GM21723 (cell line): ENCODE results near the gene IL16.
"Not testable (repeated sequence)": the region's sequence is repeated elsewhere in the genome, so short reads cannot be mapped to it uniquely, and the experiment has no call there.

ENCODE experiments used
- ATAC-seq: cut with Tn5 transposase; IDR thresholded peaks from one replicate; pipeline ENCODE4 v1.9.1; 2021; ENCODE audit warnings: mild to moderate bottlenecking, moderate library complexity; ENCODE audit not compliant: unreplicated experiment

IL16 gene

GRCh38 chr15:81196576-81197254 lies at the start of gene IL16:
IL16 (plus strand) TSS chr15:81196879; CDS start chr15:81225400, 28,521 bp downstream.
- no peak for ATAC-seq

GRCh38 chr15:81151389-81151788 lies 45.3 kb upstream of the IL16 start:
- no peak for ATAC-seq

- ATAC-seq, result no peak
Observed at GRCh38 chr15:81152339-81152738, 44.3 kb upstream of the IL16 start.

- no peak for ATAC-seq
Observed at GRCh38 chr15:81152799-81153198, 43.9 kb upstream of the IL16 start.

GRCh38 chr15:81155375-81156218 lies 41.1 kb upstream of the IL16 start:
- ATAC-seq, result no peak

- no peak for ATAC-seq
Observed at GRCh38 chr15:81156324-81156723, 40.4 kb upstream of the IL16 start.

GRCh38 chr15:81157195-81157938 lies 39.3 kb upstream of the IL16 start:
- no peak for ATAC-seq

- ATAC-seq, result no peak
Observed at GRCh38 chr15:81157939-81158223, 38.8 kb upstream of the IL16 start.

- ATAC-seq, result not testable (repeated sequence)
Observed at GRCh38 chr15:81158561-81158960, 38.1 kb upstream of the IL16 start.

GRCh38 chr15:81160312-81161159 lies 36.1 kb upstream of the IL16 start:
- ATAC-seq, result no peak

- no peak for ATAC-seq
Observed at GRCh38 chr15:81161160-81161673, 35.5 kb upstream of the IL16 start.

GRCh38 chr15:81161851-81162250 lies 34.8 kb upstream of the IL16 start:
- ATAC-seq, result no peak

GRCh38 chr15:81163961-81164800 lies 32.5 kb upstream of the IL16 start:
- no peak for ATAC-seq

- no peak for ATAC-seq
Observed at GRCh38 chr15:81165535-81165934, 31.1 kb upstream of the IL16 start.

- no peak for ATAC-seq
Observed at GRCh38 chr15:81166636-81167305, 29.9 kb upstream of the IL16 start.

- ATAC-seq, result no peak
Observed at GRCh38 chr15:81168131-81168526, 28.6 kb upstream of the IL16 start.

- ATAC-seq, result no peak
Observed at GRCh38 chr15:81168644-81169043, 28.0 kb upstream of the IL16 start.

- ATAC-seq, result no peak
Observed at GRCh38 chr15:81170511-81170910, 26.2 kb upstream of the IL16 start.

- ATAC-seq, result no peak
Observed at GRCh38 chr15:81171286-81171685, 25.4 kb upstream of the IL16 start.
